Stimulated activated CD8-positive, alpha-beta memory T cell treated with anti-CD3 and anti-CD28 coated beads, Interleukin-12 subunit alpha, Interleukin-12 subunit beta, amount 100 ng/mL, for 1 hour (primary cell): ENCODE data around the gene MPP3.
"Not testable (repeated sequence)": the region's sequence is repeated elsewhere in the genome, so short reads cannot be mapped to it uniquely, and the experiment has no call there.

ENCODE experiments used
- DNase-seq: peaks from one replicate; pipeline ENCODE4 v3.0.0-alpha.2; 2020; ENCODE audit warnings: low read depth

MPP3 gene

GRCh38 chr17:43861960-43862359 lies 29.0 kb upstream of the MPP3 start:
- no peak for DNase-seq

GRCh38 chr17:43860927-43861622 lies 28.1 kb upstream of the MPP3 start:
- no peak for DNase-seq

GRCh38 chr17:43860077-43860725 lies 27.3 kb upstream of the MPP3 start:
- no peak for DNase-seq

- DNase-seq = no peak
These were observed 25.1 kb upstream of the MPP3 start for GRCh38 chr17:43857957-43858600.

GRCh38 chr17:43857141-43857540 lies 24.2 kb upstream of the MPP3 start:
- DNase-seq = no peak

GRCh38 chr17:43856141-43856540 lies 23.2 kb upstream of the MPP3 start:
- DNase-seq = no peak

- no peak for DNase-seq
These were observed 22.1 kb upstream of the MPP3 start for GRCh38 chr17:43855061-43855460.

- no peak for DNase-seq
These were observed 21.6 kb upstream of the MPP3 start for GRCh38 chr17:43854498-43854897.

- DNase-seq = no peak
These were observed 20.6 kb upstream of the MPP3 start for GRCh38 chr17:43853546-43853945.

- DNase-seq = no peak
These were observed 19.6 kb upstream of the MPP3 start for GRCh38 chr17:43852571-43852970.

GRCh38 chr17:43849116-43849515 lies 16.2 kb upstream of the MPP3 start:
- no peak for DNase-seq

GRCh38 chr17:43848601-43849000 lies 15.7 kb upstream of the MPP3 start:
- no peak for DNase-seq

GRCh38 chr17:43846963-43847371 lies 14.0 kb upstream of the MPP3 start, which contains the start of gene CD300LG:
CD300LG (plus strand) TSS chr17:43847176; CDS start chr17:43847217, 41 bp downstream.
- no peak for DNase-seq

GRCh38 chr17:43846221-43846712 lies 13.3 kb upstream of the MPP3 start:
- peak; percentile 62 for DNase-seq

GRCh38 chr17:43845766-43846165 lies 12.8 kb upstream of the MPP3 start:
- DNase-seq = no peak

GRCh38 chr17:43844241-43844640 lies 11.3 kb upstream of the MPP3 start:
- DNase-seq = no peak

GRCh38 chr17:43842975-43843325 lies 10.0 kb upstream of the MPP3 start:
- no peak for DNase-seq

GRCh38 chr17:43842091-43842974 lies 9.4 kb upstream of the MPP3 start:
- not testable (repeated sequence) for DNase-seq

GRCh38 chr17:43841282-43841681 lies 8.3 kb upstream of the MPP3 start:
- no peak for DNase-seq

- DNase-seq = no peak
These were observed 7.9 kb upstream of the MPP3 start for GRCh38 chr17:43840814-43841213.

GRCh38 chr17:43839670-43840108 lies 6.7 kb upstream of the MPP3 start:
- DNase-seq = no peak

GRCh38 chr17:43834106-43834505 lies 1.2 kb upstream of the MPP3 start:
- no peak for DNase-seq
